ENCODE measurements around the gene CCN2. TPM values are rescaled to one million over a fixed set of nuclear protein-coding genes. Genes with fewer than 3 reads are reported as not detected.

Gene CCN2
- total and polyA plus RNA-seq, 2 of the 8 experiments (the other 6 are each of a cell fraction or from before 2014, with no cell fraction given), result 25.0 to 107 TPM

- Histone ChIP-seq H3K4me2 (ENCODE audit: insufficient read depth in 1 of 2, low read depth in 2 of 2, low read length in 2 of 2) (no peak overlapping the region), H3K36me3 (ENCODE audit: control insufficient read depth in 2 of 4, insufficient read depth in 4 of 4, low read length in 3 of 4) (peaks cover 0 to 17% (median 5%) of the 10 kb centered on the region in 4 experiments; a peak in 3 of 8 replicates), H3K27me3 (replicated peaks in 1 of 4; ENCODE audit: control insufficient read depth in 3 of 4, extremely low read depth in 1 of 4, insufficient read depth in 3 of 4, low read length in 3 of 4) (no peaks in the 10 kb centered on the region), H4K91ac (replicated peaks; ENCODE audit: insufficient read length, low read length) (no peak overlapping the region), H3K27ac (ENCODE audit: low read depth, low read length) (no peak overlapping the region), H2BK5ac (ENCODE audit: low read depth, low read length) (peak overlapping the region; percentile 1; the same call in 1 of the 2 replicates), H2BK120ac (replicated peaks; ENCODE audit: low read depth, low read length) (no peak overlapping the region), H3K23me2 (ENCODE audit: low read depth, low read length) (no peaks in the 10 kb centered on the region; the same call in 1 of the 2 replicates), H4K20me1 (replicated peaks in 1 of 2; ENCODE audit: control insufficient read depth in 1 of 2, insufficient read depth in 2 of 2, low read length in 2 of 2) (no peaks in the 10 kb centered on the region), H2BK15ac (ENCODE audit: low read length) (no peak overlapping the region), H3K23ac (ENCODE audit: insufficient read length) (no peak overlapping the region), H4K8ac (ENCODE audit: extremely low read depth, insufficient read depth, low read length) (no peak overlapping the region), H2BK20ac (ENCODE audit: low read length) (peak overlapping the region; percentile 27; the same call in 1 of the 2 replicates), H3K9me3 (ENCODE audit: insufficient read depth in 2 of 2, low read depth in 1 of 2, low read length in 1 of 2) (peaks cover 24 to 29% of the 10 kb centered on the region in 2 experiments), H3K56ac (replicated peaks; ENCODE audit: insufficient read length, low read depth, low read length) (no peak overlapping the region), H2BK12ac (ENCODE audit: low read depth, low read length) (no peak overlapping the region; the same call in 1 of the 2 replicates), H3K18ac (ENCODE audit: extremely low read depth, low read length) (no peak overlapping the region), H3K4me3 (ENCODE audit: extremely low read depth in 1 of 4, insufficient read depth in 2 of 4, low read depth in 3 of 4, low read length in 4 of 4) (0 out of 8 replicates have a peak overlapping the region, but pooled peaks of 1 of the 4 experiments have one; percentile 0), H3K79me2 (ENCODE audit: control insufficient read depth in 1 of 2, insufficient read depth in 2 of 2, low read length in 2 of 2) (peaks cover 0 to 25% of the 10 kb centered on the region in 2 experiments; a peak in 2 of 4 replicates), H3K14ac (ENCODE audit: insufficient read length) (no peak overlapping the region), H2AK5ac (ENCODE audit: low read depth, low read length) (no peak overlapping the region), H3K9ac (replicated peaks in 1 of 4; ENCODE audit: extremely low read depth in 1 of 4, low read depth in 3 of 4, low read length in 3 of 4) (no peak overlapping the region), H2AFZ (ENCODE audit: low read length) (no peak overlapping the region), H3K4me1 (replicated peaks in 1 of 4; ENCODE audit: control insufficient read depth in 3 of 4, insufficient read depth in 4 of 4, low read length in 3 of 4) (peaks cover 0 to 6% (median 2%) of the 10 kb centered on the region in 4 experiments; a peak in 5 of 7 replicates), H4K5ac (ENCODE audit: insufficient read length, low read depth, low read length) (no peak overlapping the region), H3K79me1 (ENCODE audit: low read depth, low read length) (no peaks in the 10 kb centered on the region), H3K4ac (replicated peaks; ENCODE audit: insufficient read length, low read depth, low read length) (no peak overlapping the region)
- no peak for TF ChIP-seq ZNF274 (IDR thresholded peaks at IDR 0.05; ENCODE audit: borderline replicate concordance, extremely low read depth, low read length)
- TF ChIP-seq SP4 (IDR thresholded peaks at IDR 0.05; ENCODE audit: low read length), result no peak
- no peak for TF ChIP-seq EP300 (IDR thresholded peaks at IDR 0.05; ENCODE audit: borderline replicate concordance in 1 of 2, low read depth in 2 of 2, low read length in 2 of 2)
- TF ChIP-seq CTBP2 (IDR thresholded peaks at IDR 0.05; ENCODE audit: borderline replicate concordance, insufficient read depth, insufficient read length, low read length), result no peak
- POLR2A ChIA-PET (ENCODE audit: partially characterized antibody), result interaction anchor here (1.1 kb wide), 1 partner anchor 20 kb away, joined by 3 read pairs; no protein-coding TSS in a partner anchor
- 88% methylated on average over 1 of the region's 1 CpG; no CpG with 5 or more reads in 1 of the 2 experiments for WGBS, 2 experiments (ENCODE audit: extremely low coverage in 1 of 2, insufficient coverage in 1 of 2, insufficient read length in 1 of 2, insufficient replicate concordance in 2 of 2, low coverage in 1 of 2, low lambda C conversion rate in 2 of 2, missing lambda C conversion rate in 1 of 2)
- FAIRE-seq (no peak), DNase-seq (ENCODE audit: low read depth in 1 of 2, low spot score in 2 of 2) (no peak)
- CTCF ChIA-PET (ENCODE audit: partially characterized antibody), result no interaction called here
These were observed 52.5 kb downstream of the CCN2 start for GRCh38 chr6:131898718-131899117.
